Keratinocyte (primary cell): Measurements from ENCODE around the gene ALX1. TPM values are rescaled to one million over a fixed set of nuclear protein-coding genes. Genes with fewer than 3 reads are reported as not detected.

Source experiments
- DNase-seq: peaks from one replicate; pipeline ENCODE4 v3.0.0-alpha.2; 2011; ENCODE audit warnings: low read depth, missing footprints, low spot score
- FAIRE-seq: peaks from 2 replicates; lab custom pipeline; 2011; peaks lifted over from hg19 to GRCh38; lab: Jason Lieb, UNC
- H2AFZ ChIP-seq: 2 replicates; pipeline ENCODE4 v1.6.0; 2012; ENCODE audit warnings: low read length, control low read depth, inconsistent platforms; ENCODE audit not compliant: control insufficient read depth
- H3K27ac ChIP-seq: 2 replicates; pipeline ENCODE4 v1.5.1; 2011; ENCODE audit warnings: low read length; ENCODE audit not compliant: control insufficient read depth, insufficient read depth
- H3K27me3 ChIP-seq: 3 replicates; pipeline ENCODE4 v1.6.0; 2011; ENCODE audit warnings: low read length; ENCODE audit not compliant: control insufficient read depth, insufficient read depth; ENCODE audit errors: extremely low read depth
- H3K36me3 ChIP-seq, 2 experiments: 2 replicates in 1 of 2; 3 replicates in 1 of 2; pipeline ENCODE4 v1.5.1; 2011; ENCODE audit warnings: low read length in 2 of 2, mild to moderate bottlenecking in 1 of 2; ENCODE audit not compliant: control insufficient read depth in 2 of 2, insufficient read depth in 2 of 2; ENCODE audit errors: extremely low read depth in 1 of 2
- H3K4me1 ChIP-seq: 3 replicates; pipeline ENCODE4 v1.5.1; 2011; ENCODE audit warnings: low read length; ENCODE audit not compliant: control insufficient read depth, insufficient read depth; ENCODE audit errors: extremely low read depth
- H3K4me2 ChIP-seq: 3 replicates; pipeline ENCODE4 v1.6.0; 2011; ENCODE audit warnings: low read depth, low read length; ENCODE audit not compliant: control insufficient read depth, insufficient read depth; ENCODE audit errors: extremely low read depth
- H3K4me3 ChIP-seq, 3 experiments: fragments of 200-600 bp in 1 of 3; sonication (generic) in 1 of 3; 2 replicates in 2 of 3; 3 replicates in 1 of 3; pipeline ENCODE4 v1.5.1; 2011 to 2016; ENCODE audit warnings: low read length in 3 of 3, mild to moderate bottlenecking in 3 of 3, control low read depth in 2 of 3, inconsistent platforms in 1 of 3, low read depth in 1 of 3, mixed read lengths in 1 of 3, mixed run types in 1 of 3, moderate library complexity in 1 of 3; ENCODE audit not compliant: control insufficient read depth in 2 of 3, insufficient read depth in 2 of 3; ENCODE audit errors: extremely low read depth in 1 of 3
- H3K79me2 ChIP-seq: 2 replicates; pipeline ENCODE4 v1.6.0; 2012; ENCODE audit warnings: low read length; ENCODE audit not compliant: control insufficient read depth, insufficient read depth
- H3K9ac ChIP-seq: 3 replicates; pipeline ENCODE4 v1.6.0; 2011; ENCODE audit warnings: low read length; ENCODE audit not compliant: control insufficient read depth, insufficient read depth; ENCODE audit errors: extremely low read depth
- H3K9me1 ChIP-seq: 3 replicates; pipeline ENCODE4 v1.6.0; 2011; ENCODE audit warnings: low read length; ENCODE audit not compliant: control insufficient read depth, insufficient read depth; ENCODE audit errors: extremely low read depth
- H3K9me3 ChIP-seq: 2 replicates; pipeline ENCODE4 v1.5.1; 2012; ENCODE audit warnings: low read depth, low read length; ENCODE audit not compliant: control insufficient read depth
- H4K20me1 ChIP-seq: 3 replicates; pipeline ENCODE4 v1.6.0; 2011; ENCODE audit warnings: low read length; ENCODE audit not compliant: control insufficient read depth, insufficient read depth; ENCODE audit errors: extremely low read depth
- CTCF ChIP-seq, 3 experiments: IDR thresholded peaks in 1 of 3; conservative IDR thresholded peaks in 1 of 3; optimal IDR thresholded peaks in 1 of 3; 2 replicates in 2 of 3; 3 replicates in 1 of 3; pipeline versions ENCODE3 to v1.5.1; 2011; ENCODE audit warnings: low read length in 3 of 3, mild to moderate bottlenecking in 3 of 3, moderate library complexity in 2 of 3, control low read depth in 1 of 3, inconsistent platforms in 1 of 3; ENCODE audit not compliant: insufficient read depth in 2 of 3; ENCODE audit errors: extremely low read depth in 1 of 3
- EZH2 ChIP-seq: IDR thresholded peaks from one replicate; pipeline ENCODE4 v1.6.1; 2012; ENCODE audit warnings: inconsistent platforms, mild to moderate bottlenecking, low read length, moderate library complexity
- dilution Hi-C: fragments of 300-500 bp; cut with MboI; formaldehyde crosslinking; loops from one replicate; pipeline ENCODE4 v1.7.0; 2020; ENCODE audit warnings: low sequenced_read_pairs; ENCODE audit not compliant: extremely low pct_ligation_motif_present
- polyA plus RNA-seq, 5 experiments: library from polyadenylated mRNA; depleted of rRNA in 3 of 5; stranded (reverse) in 3 of 5; stranded (forward) in 1 of 5; unstranded in 1 of 5; fragments of >200 nt; gene quantifications; 1 replicate in 1 of 5; 2 replicates in 3 of 5; 3 replicates in 1 of 5; pipeline versions ENCODE4 v1.2.1 to v1.2.3, GENCODE V29; 2011 to 2012; ENCODE audit warnings: missing spikeins in 2 of 5, low read depth in 1 of 5, low replicate concordance in 1 of 5

The ALX1 gene
- polyA plus RNA-seq, 1 donor (not counting 4 experiments of a cell fraction or from before 2014, with no cell fraction given): not detected

GRCh38 chr12:85329913-85330312 is 49.9 kb downstream of the ALX1 start:
- Histone ChIP-seq H4K20me1 (no peaks in the 10 kb centered on the region), H3K9ac (no peak overlapping the region), H3K27ac (no peak overlapping the region), H3K4me2 (no peak overlapping the region), H3K36me3 (no peaks in the 10 kb centered on the region), H3K4me1 (no peaks in the 10 kb centered on the region), H3K27me3 (no peaks in the 10 kb centered on the region), H3K9me3 (no peaks in the 10 kb centered on the region), H3K79me2 (no peaks in the 10 kb centered on the region), H3K4me3 (no peak overlapping the region), H2AFZ (no peak overlapping the region), H3K9me1 (no peaks in the 10 kb centered on the region)
- TF ChIP-seq EZH2: no peak
- no peak for TF ChIP-seq CTCF (optimal IDR thresholded peaks at IDR 0.05 in 1 of 3, IDR thresholded peaks at IDR 0.05 in 1 of 3, conservative IDR thresholded peaks at IDR 0.05 in 1 of 3; ENCODE audit: extremely low read depth in 1 of 3, insufficient read depth in 2 of 3, low read length in 3 of 3)
- DNase-seq (no peak), FAIRE-seq (no peak)
- dilution Hi-C loops: no loop called here

GRCh38 chr12:85348779-85349178 is 68.8 kb downstream of the ALX1 start:
- no peaks in the 10 kb centered on the region for H3K27me3 ChIP-seq
- no peaks in the 10 kb centered on the region for H4K20me1 ChIP-seq
- dilution Hi-C loops: no loop called here
- no peak overlapping the region for H3K4me3 ChIP-seq
- no peak overlapping the region for H2AFZ ChIP-seq
- no peaks in the 10 kb centered on the region for H3K9me1 ChIP-seq
- no peak overlapping the region for H3K27ac ChIP-seq
- FAIRE-seq (no peak), DNase-seq (no peak)
- H3K9me3 ChIP-seq: no peaks in the 10 kb centered on the region
- no peak overlapping the region for H3K9ac ChIP-seq
- no peaks in the 10 kb centered on the region for H3K4me1 ChIP-seq
- no peaks in the 10 kb centered on the region for H3K36me3 ChIP-seq
- TF ChIP-seq CTCF (optimal IDR thresholded peaks at IDR 0.05 in 1 of 3, IDR thresholded peaks at IDR 0.05 in 1 of 3, conservative IDR thresholded peaks at IDR 0.05 in 1 of 3; ENCODE audit: extremely low read depth in 1 of 3, insufficient read depth in 2 of 3, low read length in 3 of 3): no peak
- TF ChIP-seq EZH2: no peak
- no peak overlapping the region for H3K4me2 ChIP-seq
- H3K79me2 ChIP-seq: no peaks in the 10 kb centered on the region
